GM23338 (cell line): Measurements from ENCODE around the gene MEGF6. TPM values are rescaled to one million over a fixed set of nuclear protein-coding genes. Genes with fewer than 3 reads are reported as not detected.

ENCODE experiments used
- ATAC-seq: fragments of 200-7000 bp; cut with Tn5 transposase; 3 replicates; pipeline ENCODE4 v1.9.1; 2020
- DNase-seq: peaks from one replicate; pipeline ENCODE4 v3.0.0-alpha.2; 2015; ENCODE audit warnings: low spot score
- H2AFZ ChIP-seq: fragments of 200-600 bp; sonication (generic); 2 replicates; pipeline ENCODE4 v1.8.0; 2016; ENCODE audit warnings: antibody characterized with exemption, mild to moderate bottlenecking, moderate library complexity
- H3F3A ChIP-seq: fragments of 200-600 bp; sonication (generic); replicated peaks from 2 replicates; pipeline ENCODE4 v1.8.0; 2017; ENCODE audit warnings: antibody characterized with exemption, mixed run types, low read depth
- H3K27ac ChIP-seq: fragments of 200-600 bp; sonication (generic); 2 replicates; pipeline ENCODE4 v1.6.1; 2016; ENCODE audit warnings: low read depth
- H3K27me3 ChIP-seq: fragments of 200-600 bp; sonication (generic); 2 replicates; pipeline ENCODE4 v1.8.0; 2016; ENCODE audit warnings: mild to moderate bottlenecking, mixed run types, moderate library complexity; ENCODE audit not compliant: insufficient read depth
- H3K36me3 ChIP-seq: fragments of 200-600 bp; sonication (generic); 2 replicates; pipeline ENCODE4 v1.8.0; 2016; ENCODE audit warnings: mild to moderate bottlenecking; ENCODE audit not compliant: insufficient read depth
- H3K4me1 ChIP-seq: fragments of 200-600 bp; sonication (generic); 2 replicates; pipeline ENCODE4 v1.8.0; 2016; ENCODE audit warnings: mild to moderate bottlenecking, moderate library complexity; ENCODE audit not compliant: insufficient read depth
- H3K4me2 ChIP-seq: fragments of 200-600 bp; sonication (generic); 2 replicates; pipeline ENCODE4 v1.7.1; 2017; ENCODE audit warnings: mixed run types
- H3K4me3 ChIP-seq: fragments of 200-600 bp; sonication (generic); 2 replicates; pipeline ENCODE4 v1.6.1; 2016; ENCODE audit warnings: mixed run types
- H3K79me2 ChIP-seq: fragments of 200-600 bp; sonication (generic); replicated peaks from 2 replicates; pipeline ENCODE4 v1.8.0; 2017; ENCODE audit warnings: mild to moderate bottlenecking; ENCODE audit not compliant: insufficient read depth
- H3K9me2 ChIP-seq: fragments of 200-600 bp; sonication (generic); 2 replicates; pipeline ENCODE4 v1.8.0; 2017; ENCODE audit not compliant: insufficient read depth
- H4K20me1 ChIP-seq: fragments of 200-600 bp; sonication (generic); replicated peaks from 2 replicates; pipeline ENCODE4 v1.8.0; 2017; ENCODE audit warnings: mild to moderate bottlenecking; ENCODE audit not compliant: insufficient read depth
- H3K27ac Mint-ChIP-seq: 2 replicates; pipeline ENCODE4 v1.8.0; 2020; ENCODE audit warnings: inconsistent platforms, mild to moderate bottlenecking, moderate library complexity, mixed read lengths
- H3K27me3 Mint-ChIP-seq: 3 replicates; pipeline ENCODE4 v1.8.0; 2022; ENCODE audit warnings: low read depth, mild to moderate bottlenecking, moderate library complexity, mixed read lengths, inconsistent platforms; ENCODE audit not compliant: insufficient read depth, poor library complexity
- H3K36me3 Mint-ChIP-seq: 3 replicates; pipeline ENCODE4 v1.8.0; 2021; ENCODE audit warnings: low read depth, mild to moderate bottlenecking, inconsistent platforms, moderate library complexity, mixed read lengths
- H3K4me1 Mint-ChIP-seq: 3 replicates; pipeline ENCODE4 v1.8.0; 2020; ENCODE audit warnings: mild to moderate bottlenecking, inconsistent platforms, mixed read lengths
- H3K4me3 Mint-ChIP-seq: 3 replicates; pipeline ENCODE4 v1.8.0; 2021; ENCODE audit warnings: moderate library complexity, mild to moderate bottlenecking, inconsistent platforms, mixed read lengths
- H3K9me3 Mint-ChIP-seq: 3 replicates; pipeline ENCODE4 v1.8.0; 2020; ENCODE audit warnings: moderate library complexity, mild to moderate bottlenecking, inconsistent platforms, mixed read lengths
- CREB1 ChIP-seq: fragments of 250-450 bp; sonication (Bioruptor Pico); IDR thresholded peaks from 2 replicates; pipeline ENCODE4 v1.5.0; 2020; ENCODE audit warnings: low read depth, mild to moderate bottlenecking, moderate library complexity
- EZH2 ChIP-seq: fragments of 200-600 bp; sonication (generic); IDR thresholded peaks from one replicate; pipeline ENCODE4 v1.8.0; 2017; ENCODE audit warnings: antibody characterized with exemption, mild to moderate bottlenecking, low read depth; ENCODE audit not compliant: unreplicated experiment
- EZH2phosphoT487 ChIP-seq: fragments of 200-600 bp; sonication (generic); IDR thresholded peaks from one replicate; pipeline ENCODE4 v1.8.1; 2018; ENCODE audit warnings: antibody characterized with exemption; ENCODE audit not compliant: unreplicated experiment
- JUNB ChIP-seq: IDR thresholded peaks from one replicate; pipeline ENCODE4 v1.6.1; 2016; ENCODE audit warnings: antibody characterized with exemption; ENCODE audit not compliant: unreplicated experiment
- POLR2AphosphoS5 ChIP-seq: IDR thresholded peaks from 2 replicates; pipeline ENCODE4 v1.6.1; 2016; ENCODE audit warnings: antibody characterized with exemption, low read depth
- ZNF331 ChIP-seq: fragments of 250-450 bp; sonication (Bioruptor Pico); IDR thresholded peaks from 2 replicates; pipeline ENCODE4 v1.5.0; 2020; ENCODE audit warnings: low read depth, mild to moderate bottlenecking, moderate library complexity
- polyA plus RNA-seq: library from polyadenylated mRNA; unstranded; fragments of >200 nt; fragmentation: Nextera tagmentation; extraction: Ambion mirVana; gene quantifications from 2 replicates; pipeline ENCODE4 v1.2.1, GENCODE V29; 2016
- total RNA-seq: library from RNA; depleted of rRNA; stranded (reverse); fragments of >200 nt; shearing (Covaris generic); gene quantifications from 2 replicates; pipeline ENCODE4 v1.2.3, GENCODE V29; 2014
- TF ChIP-seq, protein P1 (sequence below), 2 experiments: fragments of 200-600 bp in 1 of 2; sonication (generic) in 1 of 2; conservative IDR thresholded peaks; 2 replicates each; pipeline versions ENCODE4 v1.5.1 to v1.6.1; 2016 to 2017; ENCODE audit warnings: antibody characterized with exemption in 2 of 2, low read depth in 2 of 2, mild to moderate bottlenecking in 2 of 2, moderate library complexity in 1 of 2
- TF ChIP-seq, protein P2 (sequence below): IDR thresholded peaks from 2 replicates; pipeline ENCODE4 v1.6.1; 2016; ENCODE audit warnings: antibody characterized with exemption
- TF ChIP-seq, protein P3 (sequence below): IDR thresholded peaks from one replicate; pipeline ENCODE4 v1.6.1; 2018; ENCODE audit warnings: antibody characterized with exemption; ENCODE audit not compliant: unreplicated experiment

The MEGF6 gene
- total and polyA plus RNA-seq, 2 experiments from 2014 or later, result 4.0 to 21.4 TPM

DNA sequence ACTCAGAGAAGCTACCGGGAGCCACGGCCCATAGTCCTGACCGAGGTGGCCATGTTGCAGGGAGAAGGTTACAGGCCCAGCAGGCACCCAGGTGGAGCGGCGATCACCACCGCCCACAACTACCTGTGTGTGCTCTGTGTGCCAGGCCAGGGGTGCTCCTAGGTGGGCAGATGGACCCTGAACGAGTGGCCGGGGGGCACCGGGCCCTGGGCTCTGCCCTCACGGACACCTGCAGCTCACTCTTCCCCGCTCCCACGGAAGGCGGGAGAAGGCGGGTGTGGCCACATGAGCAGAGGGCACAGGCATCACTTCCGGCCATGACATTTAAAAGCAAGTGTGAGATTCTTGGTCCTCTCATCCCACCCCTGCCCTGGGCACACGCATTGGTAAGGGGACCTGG is 73.9 kb downstream of the MEGF6 start (continued):
- TF ChIP-seq, protein P1, sequence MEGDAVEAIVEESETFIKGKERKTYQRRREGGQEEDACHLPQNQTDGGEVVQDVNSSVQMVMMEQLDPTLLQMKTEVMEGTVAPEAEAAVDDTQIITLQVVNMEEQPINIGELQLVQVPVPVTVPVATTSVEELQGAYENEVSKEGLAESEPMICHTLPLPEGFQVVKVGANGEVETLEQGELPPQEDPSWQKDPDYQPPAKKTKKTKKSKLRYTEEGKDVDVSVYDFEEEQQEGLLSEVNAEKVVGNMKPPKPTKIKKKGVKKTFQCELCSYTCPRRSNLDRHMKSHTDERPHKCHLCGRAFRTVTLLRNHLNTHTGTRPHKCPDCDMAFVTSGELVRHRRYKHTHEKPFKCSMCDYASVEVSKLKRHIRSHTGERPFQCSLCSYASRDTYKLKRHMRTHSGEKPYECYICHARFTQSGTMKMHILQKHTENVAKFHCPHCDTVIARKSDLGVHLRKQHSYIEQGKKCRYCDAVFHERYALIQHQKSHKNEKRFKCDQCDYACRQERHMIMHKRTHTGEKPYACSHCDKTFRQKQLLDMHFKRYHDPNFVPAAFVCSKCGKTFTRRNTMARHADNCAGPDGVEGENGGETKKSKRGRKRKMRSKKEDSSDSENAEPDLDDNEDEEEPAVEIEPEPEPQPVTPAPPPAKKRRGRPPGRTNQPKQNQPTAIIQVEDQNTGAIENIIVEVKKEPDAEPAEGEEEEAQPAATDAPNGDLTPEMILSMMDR (conservative IDR thresholded peaks at IDR 0.05; ENCODE audit: low read depth in 2 of 2), result no peak

DNA sequence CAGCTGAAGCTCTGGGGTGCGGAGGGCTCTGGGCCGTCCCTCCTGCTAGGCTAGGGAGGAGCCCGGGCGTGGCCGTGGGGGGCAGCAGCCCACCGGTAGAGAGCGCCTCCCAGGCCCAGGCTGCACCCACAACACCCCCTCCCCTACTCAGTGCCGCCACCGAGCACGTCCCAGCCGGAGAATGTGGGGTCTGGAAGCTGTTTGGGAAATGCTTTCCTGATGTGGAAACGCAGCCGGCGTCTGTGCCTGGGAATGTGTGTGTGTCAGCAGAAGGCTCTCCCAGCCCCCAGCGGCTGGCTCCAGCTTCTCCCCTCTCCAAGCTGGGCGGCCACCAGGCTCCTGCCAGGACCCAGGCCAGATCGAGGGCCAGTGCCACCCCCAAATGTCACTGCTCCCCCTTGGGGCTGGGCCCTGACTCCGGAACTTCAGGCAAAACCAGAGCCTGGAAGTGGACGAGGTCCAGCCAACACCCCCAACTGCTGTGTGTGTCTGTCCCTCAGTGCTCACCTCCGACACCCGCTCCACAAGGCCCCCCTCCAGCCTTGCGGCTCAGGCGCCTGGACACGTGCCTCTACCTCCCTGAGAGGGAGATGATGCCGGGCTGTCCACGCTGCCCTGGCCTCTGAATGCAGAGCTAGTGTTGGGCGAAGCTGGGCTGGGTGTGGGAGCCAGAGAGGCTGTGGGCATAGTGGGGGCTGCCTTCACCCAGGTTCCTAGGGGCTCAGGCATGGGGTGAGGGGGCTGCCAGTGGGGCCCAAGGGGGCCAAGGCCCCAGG is 74.7 kb downstream of the MEGF6 start:
- no peaks in the 10 kb centered on the region; the same call in 1 of the 2 replicates for H3K4me1 ChIP-seq
- Mint-ChIP-seq H3K4me3 (no peak overlapping the region), H3K9me3 (no peaks in the 10 kb centered on the region), H3K27ac (no peak overlapping the region), H3K27me3 (peaks cover 6% of the 10 kb centered on the region), H3K36me3 (no peaks in the 10 kb centered on the region), H3K4me1 (peaks cover 2% of the 10 kb centered on the region)
- H3K4me2 ChIP-seq, result no peak overlapping the region
- ATAC-seq (no peak), DNase-seq (no peak)
- H3K4me3 ChIP-seq, result no peak overlapping the region
- H3K36me3 ChIP-seq, result no peaks in the 10 kb centered on the region
- H3K27me3 ChIP-seq, result peaks cover 4% of the 10 kb centered on the region; the same call in 1 of the 2 replicates
- H4K20me1 ChIP-seq, result no peaks in the 10 kb centered on the region; the same call in 1 of the 2 replicates
- H3K27ac ChIP-seq, result no peak overlapping the region
- no peaks in the 10 kb centered on the region for H3K79me2 ChIP-seq
- no peaks in the 10 kb centered on the region for H3K9me2 ChIP-seq
- TF ChIP-seq, protein P2, sequence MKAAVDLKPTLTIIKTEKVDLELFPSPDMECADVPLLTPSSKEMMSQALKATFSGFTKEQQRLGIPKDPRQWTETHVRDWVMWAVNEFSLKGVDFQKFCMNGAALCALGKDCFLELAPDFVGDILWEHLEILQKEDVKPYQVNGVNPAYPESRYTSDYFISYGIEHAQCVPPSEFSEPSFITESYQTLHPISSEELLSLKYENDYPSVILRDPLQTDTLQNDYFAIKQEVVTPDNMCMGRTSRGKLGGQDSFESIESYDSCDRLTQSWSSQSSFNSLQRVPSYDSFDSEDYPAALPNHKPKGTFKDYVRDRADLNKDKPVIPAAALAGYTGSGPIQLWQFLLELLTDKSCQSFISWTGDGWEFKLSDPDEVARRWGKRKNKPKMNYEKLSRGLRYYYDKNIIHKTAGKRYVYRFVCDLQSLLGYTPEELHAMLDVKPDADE, result no peak
- TF ChIP-seq EZH2 (no peak), ZNF331 (no peak), EZH2phosphoT487 (no peak), CREB1 (no peak), JUNB (no peak), POLR2AphosphoS5 (no peak)
- TF ChIP-seq, protein P3, sequence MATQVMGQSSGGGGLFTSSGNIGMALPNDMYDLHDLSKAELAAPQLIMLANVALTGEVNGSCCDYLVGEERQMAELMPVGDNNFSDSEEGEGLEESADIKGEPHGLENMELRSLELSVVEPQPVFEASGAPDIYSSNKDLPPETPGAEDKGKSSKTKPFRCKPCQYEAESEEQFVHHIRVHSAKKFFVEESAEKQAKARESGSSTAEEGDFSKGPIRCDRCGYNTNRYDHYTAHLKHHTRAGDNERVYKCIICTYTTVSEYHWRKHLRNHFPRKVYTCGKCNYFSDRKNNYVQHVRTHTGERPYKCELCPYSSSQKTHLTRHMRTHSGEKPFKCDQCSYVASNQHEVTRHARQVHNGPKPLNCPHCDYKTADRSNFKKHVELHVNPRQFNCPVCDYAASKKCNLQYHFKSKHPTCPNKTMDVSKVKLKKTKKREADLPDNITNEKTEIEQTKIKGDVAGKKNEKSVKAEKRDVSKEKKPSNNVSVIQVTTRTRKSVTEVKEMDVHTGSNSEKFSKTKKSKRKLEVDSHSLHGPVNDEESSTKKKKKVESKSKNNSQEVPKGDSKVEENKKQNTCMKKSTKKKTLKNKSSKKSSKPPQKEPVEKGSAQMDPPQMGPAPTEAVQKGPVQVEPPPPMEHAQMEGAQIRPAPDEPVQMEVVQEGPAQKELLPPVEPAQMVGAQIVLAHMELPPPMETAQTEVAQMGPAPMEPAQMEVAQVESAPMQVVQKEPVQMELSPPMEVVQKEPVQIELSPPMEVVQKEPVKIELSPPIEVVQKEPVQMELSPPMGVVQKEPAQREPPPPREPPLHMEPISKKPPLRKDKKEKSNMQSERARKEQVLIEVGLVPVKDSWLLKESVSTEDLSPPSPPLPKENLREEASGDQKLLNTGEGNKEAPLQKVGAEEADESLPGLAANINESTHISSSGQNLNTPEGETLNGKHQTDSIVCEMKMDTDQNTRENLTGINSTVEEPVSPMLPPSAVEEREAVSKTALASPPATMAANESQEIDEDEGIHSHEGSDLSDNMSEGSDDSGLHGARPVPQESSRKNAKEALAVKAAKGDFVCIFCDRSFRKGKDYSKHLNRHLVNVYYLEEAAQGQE, result no peak
- TF ChIP-seq, protein P1 (conservative IDR thresholded peaks at IDR 0.05; ENCODE audit: low read depth in 2 of 2), result no peak
- H3F3A ChIP-seq, result no peaks in the 10 kb centered on the region
- no peak overlapping the region for H2AFZ ChIP-seq
